ENCODE measurements around the gene RNPS1. TPM values are rescaled to one million over a fixed set of nuclear protein-coding genes. Genes with fewer than 3 reads are reported as not detected.

The RNPS1 gene
- total RNA-seq, 2 experiments from 2014 or later, result 212 to 220 TPM

- Mint-ChIP-seq H3K4me1 (peaks cover 18% of the 10 kb centered on the region), H3K36me3 (no peaks in the 10 kb centered on the region), H3K27ac (no peak overlapping the region), H3K9me3 (no peaks in the 10 kb centered on the region), H3K4me3 (peak overlapping the region; percentile 84), H3K27me3 (no peaks in the 10 kb centered on the region)
- ATAC-seq (ENCODE audit: low read depth), result no peak
- no peak for DNase-seq
- POLR2A ChIA-PET, result interaction anchor here (0.8 to 2.7 kb wide), 3 partner anchors 10 to 61 kb away, joined by 3 to 32 read pairs (median 4); partner anchors contain the start of genes MLST8 and TRAF7
Measured at GRCh38 chr16:2216330-2216729, 51.6 kb downstream of the RNPS1 start.

GRCh38 chr16:2214719-2214968 lies 53.3 kb downstream of the RNPS1 start, which contains the start of gene PGP:
TSS of gene PGP (minus strand) at chr16:2214840. CDS start at chr16:2214777, 63 bp downstream.
- Mint-ChIP-seq H3K4me3 (peak within 1 kb of the TSS; percentile 84), H3K4me1 (peaks cover 18% of the 10 kb centered on the region), H3K27me3 (no peaks in the 10 kb centered on the region), H3K27ac (peak within 1 kb of the TSS; percentile 82), H3K36me3 (peaks cover 2% of the 10 kb centered on the region), H3K9me3 (no peaks in the 10 kb centered on the region)
- POLR2A ChIA-PET, result interaction anchor here (0.5 to 2.7 kb wide), 13 partner anchors 9 to 358 kb away, joined by 3 to 32 read pairs (median 4); partner anchors contain the start of genes E4F1, ECI1, MLST8 and TRAF7
- peak; percentile 100 for DNase-seq
- peak; percentile 96 for ATAC-seq (ENCODE audit: low read depth)

DNA sequence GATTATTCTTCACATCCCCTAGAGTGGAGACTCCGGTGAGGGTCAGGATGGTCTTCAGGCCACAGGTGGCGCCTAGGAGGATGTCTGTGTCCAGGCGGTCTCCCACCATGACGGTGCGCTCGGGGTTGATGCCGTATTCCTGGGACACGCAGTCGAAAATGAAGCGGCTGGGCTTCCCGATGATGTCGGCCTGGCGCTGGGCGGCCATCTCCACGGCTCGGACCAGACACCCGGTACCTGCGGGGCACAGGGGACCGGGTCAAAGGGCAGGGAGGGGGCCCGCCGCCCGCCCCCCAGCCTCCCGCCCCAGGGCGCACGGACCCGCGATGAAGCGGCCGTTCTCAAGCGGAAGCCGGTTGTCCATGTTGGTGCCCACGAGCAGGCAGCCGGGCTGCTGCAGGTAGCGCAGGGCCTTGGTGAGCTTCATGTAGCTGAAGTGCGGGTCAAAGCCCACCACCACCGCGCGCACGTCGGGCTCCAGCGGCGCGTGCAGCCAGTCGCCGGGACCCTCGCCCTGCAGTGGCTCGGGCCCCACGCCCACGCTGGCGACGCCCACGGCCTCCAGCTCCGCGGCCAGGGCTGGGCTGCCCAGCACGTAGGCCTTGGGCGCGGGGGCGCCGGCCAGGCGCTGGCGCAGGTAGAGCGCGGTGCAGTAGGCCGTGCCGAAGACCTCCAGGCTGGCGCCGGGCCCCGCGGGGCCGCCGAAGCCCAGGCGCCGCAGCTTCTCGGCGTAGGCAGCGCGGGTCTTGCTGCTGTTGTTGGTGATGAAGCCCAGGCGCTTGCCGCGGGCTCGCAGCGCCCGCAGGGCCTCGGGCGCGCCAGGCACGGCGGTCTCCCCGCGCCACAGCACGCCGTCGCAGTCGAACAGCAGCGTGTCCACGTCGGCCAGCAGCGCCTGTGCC lies 53.9 kb downstream of the RNPS1 start:
- POLR2A ChIA-PET, result interaction anchor here (0.6 to 2.7 kb wide), 12 partner anchors 8 to 318 kb away, joined by 3 to 32 read pairs (median 4); partner anchors contain the start of genes E4F1, ECI1, MLST8 and MSRB1
- Mint-ChIP-seq H3K27me3 (no peaks in the 10 kb centered on the region), H3K4me1 (peaks cover 18% of the 10 kb centered on the region), H3K4me3 (peak overlapping the region; percentile 84), H3K27ac (peak overlapping the region; percentile 62), H3K9me3 (no peaks in the 10 kb centered on the region), H3K36me3 (peaks cover 2% of the 10 kb centered on the region)
- ATAC-seq (ENCODE audit: low read depth) (no peak), DNase-seq (no peak)

DNA sequence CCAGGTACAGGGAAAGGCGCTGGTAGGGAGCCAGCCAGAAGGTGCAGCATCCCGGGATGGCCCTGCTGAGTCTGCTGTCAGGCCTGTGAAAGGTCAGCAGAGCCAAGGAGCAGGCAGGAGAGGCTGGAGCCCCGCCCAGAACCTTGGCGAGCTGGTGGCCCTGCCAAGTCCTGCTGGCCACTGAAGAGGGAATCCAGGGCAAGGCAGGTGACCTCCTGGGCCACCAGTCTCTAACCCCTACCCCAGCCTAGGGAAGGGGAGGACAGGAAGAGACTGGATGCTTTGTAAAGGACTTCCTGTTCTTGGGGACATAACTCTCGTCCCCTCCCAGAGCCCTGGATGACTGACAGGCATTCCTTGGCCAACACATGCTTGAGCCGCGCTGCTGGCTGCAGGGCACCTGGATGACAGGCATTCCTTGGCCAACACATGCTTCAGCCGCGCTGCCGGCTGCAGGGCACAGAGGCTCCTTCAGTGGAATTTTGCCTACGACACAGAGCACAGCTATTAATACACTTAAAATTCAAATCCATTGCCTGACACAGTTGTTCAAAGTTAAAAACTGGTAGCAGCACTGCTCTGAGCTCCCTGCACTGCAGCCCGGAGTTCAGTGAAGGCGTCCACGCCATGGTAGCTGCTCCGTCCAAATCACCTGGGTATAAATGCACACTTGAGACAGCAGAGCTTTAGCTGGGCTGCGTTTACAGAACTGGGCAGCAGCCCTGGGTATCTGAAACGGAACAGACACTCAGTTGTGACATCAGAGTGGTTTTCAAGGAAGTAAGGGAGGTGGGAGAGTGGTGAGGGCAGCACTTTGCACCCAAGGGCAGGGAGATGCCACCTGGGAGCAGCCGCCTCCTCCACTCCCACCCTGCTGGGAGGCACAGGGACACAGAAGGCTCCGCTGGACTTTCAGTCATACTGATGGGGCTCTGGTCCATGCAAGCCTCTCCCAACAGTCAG lies 55.3 kb downstream of the RNPS1 start:
- Mint-ChIP-seq H3K36me3 (peaks cover 2% of the 10 kb centered on the region), H3K27me3 (no peaks in the 10 kb centered on the region), H3K27ac (no peak overlapping the region), H3K4me1 (peaks cover 20% of the 10 kb centered on the region), H3K4me3 (peak overlapping the region; percentile 84), H3K9me3 (no peaks in the 10 kb centered on the region)
- POLR2A ChIA-PET, result no interaction called here
- no peak for ATAC-seq (ENCODE audit: low read depth)
- DNase-seq, result no peak

GRCh38 chr16:2211923-2212347 lies 56.0 kb downstream of the RNPS1 start:
- POLR2A ChIA-PET, result no interaction called here
- Mint-ChIP-seq H3K9me3 (no peaks in the 10 kb centered on the region), H3K4me3 (no peak overlapping the region), H3K27me3 (no peaks in the 10 kb centered on the region), H3K27ac (no peak overlapping the region), H3K4me1 (peaks cover 24% of the 10 kb centered on the region), H3K36me3 (peaks cover 6% of the 10 kb centered on the region)
- ATAC-seq (ENCODE audit: low read depth), result no peak
- no peak for DNase-seq

DNA sequence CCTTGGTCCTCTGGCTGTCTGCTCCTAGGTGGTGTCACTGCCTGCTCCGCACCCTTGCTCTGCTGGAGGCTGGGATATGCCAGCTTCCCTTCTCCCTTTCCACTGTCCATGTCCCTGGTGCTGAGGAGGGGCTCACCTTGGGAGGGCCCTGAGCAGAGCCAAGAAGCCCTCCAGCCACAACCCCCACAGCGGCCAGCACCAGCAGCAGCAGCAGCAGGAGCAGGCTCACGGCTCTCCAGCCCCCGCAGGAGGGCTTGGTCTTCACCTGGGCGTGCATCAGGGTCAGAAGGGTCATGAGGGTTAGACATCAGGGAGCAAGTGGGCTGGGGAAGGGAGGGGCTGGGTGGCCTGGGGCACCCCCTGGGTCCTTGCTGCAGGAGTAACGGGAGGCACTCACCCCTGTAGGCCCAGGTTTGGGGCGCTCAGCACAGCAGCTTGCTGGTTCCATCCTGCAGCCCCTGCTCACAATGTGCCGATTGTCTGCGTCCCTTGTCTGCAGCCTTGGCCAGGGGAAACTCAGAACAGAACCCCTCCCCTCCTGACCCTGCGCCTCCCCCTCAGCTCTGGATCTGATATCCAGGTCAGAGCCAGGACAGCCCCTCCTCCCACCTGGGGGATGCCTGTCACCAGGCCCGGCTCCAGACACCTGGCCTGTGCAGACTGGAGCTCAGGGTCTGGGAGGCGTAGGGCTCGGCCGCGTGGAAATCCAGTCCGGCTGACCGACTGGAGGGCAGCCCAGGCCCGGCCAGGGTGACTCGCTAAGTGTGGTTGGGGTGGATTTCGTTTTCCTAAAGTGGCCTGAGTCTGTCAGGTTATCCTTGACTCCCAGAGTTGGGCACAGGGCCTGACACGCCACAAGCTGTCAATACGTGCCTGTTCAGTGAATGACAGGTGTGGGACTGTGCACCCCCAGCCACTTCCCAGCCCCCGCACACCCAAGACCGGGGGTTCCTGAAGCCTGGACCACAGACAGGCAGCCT lies 57.2 kb downstream of the RNPS1 start, which contains the start of gene BRICD5:
Gene BRICD5, minus strand, starts transcription at position 478 of the 980 bp plus-strand sequence. Its CDS starts 30 bp downstream, at position 448.
- no peak within 1 kb of the TSS for H3K4me3 Mint-ChIP-seq
- no peaks in the 10 kb centered on the region for H3K9me3 Mint-ChIP-seq
- no peaks in the 10 kb centered on the region for H3K27me3 Mint-ChIP-seq
- no peak within 1 kb of the TSS for H3K27ac Mint-ChIP-seq
- POLR2A ChIA-PET, result interaction anchor here (1.2 kb wide), 1 partner anchor 56 kb away, joined by 4 read pairs; the partner anchor contains the start of gene TRAF7
- ATAC-seq (ENCODE audit: low read depth) (no peak), DNase-seq (no peak)
- peaks cover 26% of the 10 kb centered on the region for H3K4me1 Mint-ChIP-seq
- peaks cover 8% of the 10 kb centered on the region for H3K36me3 Mint-ChIP-seq

DNA sequence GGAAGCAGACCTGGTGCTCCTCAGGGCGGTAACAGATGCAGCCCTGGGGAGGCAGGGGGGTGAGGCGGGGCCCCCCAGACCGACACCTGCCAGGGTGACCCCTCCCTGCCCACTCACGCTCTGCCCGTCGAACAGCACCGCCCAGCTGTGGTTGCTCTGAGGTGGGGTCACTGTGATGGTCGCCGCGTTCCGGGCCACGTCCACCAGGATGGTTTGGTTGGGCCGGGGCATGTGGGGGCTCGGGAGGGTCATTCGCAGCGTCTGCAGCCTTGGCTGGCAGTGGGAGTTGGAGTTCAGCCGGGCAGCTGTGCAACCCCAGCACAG lies 58.0 kb downstream of the RNPS1 start:
- Mint-ChIP-seq H3K4me1 (peaks cover 26% of the 10 kb centered on the region), H3K36me3 (peaks cover 8% of the 10 kb centered on the region), H3K27ac (no peak overlapping the region), H3K4me3 (no peak overlapping the region), H3K27me3 (no peaks in the 10 kb centered on the region), H3K9me3 (no peaks in the 10 kb centered on the region)
- no peak for ATAC-seq (ENCODE audit: low read depth)
- no peak for DNase-seq
- POLR2A ChIA-PET, result no interaction called here

DNA sequence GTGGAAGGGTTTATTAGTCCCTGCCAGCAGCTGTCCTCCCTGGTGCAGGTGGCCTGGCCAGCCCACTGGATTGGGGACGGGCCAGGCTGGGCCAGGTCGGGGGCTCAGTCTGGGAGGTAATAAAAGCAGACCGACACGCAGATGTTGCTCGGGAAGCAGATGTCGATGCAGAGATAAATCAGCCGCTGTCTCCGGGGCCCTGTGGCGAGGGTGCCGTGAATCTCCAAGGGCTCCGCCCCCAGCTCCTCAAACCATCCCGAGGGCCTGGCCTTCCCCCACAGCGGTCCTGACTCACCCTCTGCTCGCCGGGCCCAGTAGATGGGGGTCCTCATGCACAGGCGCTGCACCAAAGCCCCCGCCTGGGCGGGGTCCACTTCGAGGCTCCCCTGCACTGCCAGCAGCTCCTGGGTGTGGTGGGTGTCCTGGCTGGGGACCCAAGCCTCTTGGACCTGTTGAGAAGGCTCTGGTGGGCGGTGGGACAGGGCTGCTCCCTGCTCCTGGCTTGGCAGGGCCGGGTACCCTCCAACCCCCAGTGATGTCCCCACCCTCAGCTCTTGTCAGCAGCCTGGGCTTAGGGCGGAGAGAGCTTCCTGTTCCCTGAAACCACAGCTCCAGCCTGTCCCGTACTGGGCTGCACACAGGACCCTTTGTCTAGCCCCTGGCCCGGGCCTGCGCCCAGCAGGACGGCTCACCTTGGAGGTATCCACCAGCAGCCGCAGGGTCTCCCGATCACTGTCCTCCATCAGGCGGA lies 58.5 kb downstream of the RNPS1 start:
- H3K27me3 Mint-ChIP-seq, result no peaks in the 10 kb centered on the region
- POLR2A ChIA-PET, result no interaction called here
- no peaks in the 10 kb centered on the region for H3K9me3 Mint-ChIP-seq
- no peak overlapping the region for H3K4me3 Mint-ChIP-seq
- ATAC-seq (ENCODE audit: low read depth), result no peak
- peaks cover 30% of the 10 kb centered on the region for H3K4me1 Mint-ChIP-seq
- H3K27ac Mint-ChIP-seq, result no peak overlapping the region
- H3K36me3 Mint-ChIP-seq, result peaks cover 8% of the 10 kb centered on the region
- DNase-seq, result no peak

DNA sequence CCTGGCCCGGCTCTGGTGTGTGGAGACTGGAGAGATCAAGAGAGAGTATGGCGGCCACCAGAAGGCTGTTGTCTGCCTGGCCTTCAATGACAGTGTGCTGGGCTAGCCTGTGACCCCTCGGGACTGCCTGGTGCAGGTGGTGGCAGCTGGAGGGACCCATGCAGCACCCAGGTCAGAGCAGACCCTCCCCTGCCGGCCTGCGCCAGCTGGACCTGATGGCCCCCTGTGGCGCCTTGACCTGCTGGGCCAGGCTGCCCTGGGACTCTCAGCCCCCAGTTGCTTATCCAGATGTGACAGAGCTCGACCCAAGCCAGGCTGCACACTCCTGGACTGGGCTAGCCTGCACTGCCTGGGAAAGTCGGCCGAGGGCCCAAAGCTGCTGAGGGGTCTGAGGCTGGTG lies 59.2 kb downstream of the RNPS1 start:
- Mint-ChIP-seq H3K27ac (no peak overlapping the region), H3K4me3 (no peak overlapping the region), H3K4me1 (peaks cover 32% of the 10 kb centered on the region), H3K36me3 (peaks cover 8% of the 10 kb centered on the region), H3K9me3 (no peaks in the 10 kb centered on the region), H3K27me3 (no peaks in the 10 kb centered on the region)
- ATAC-seq (ENCODE audit: low read depth), result no peak
- POLR2A ChIA-PET, result no interaction called here
- DNase-seq, result no peak

- ATAC-seq (ENCODE audit: low read depth) (no peak), DNase-seq (no peak)
- H3K4me3 Mint-ChIP-seq, result no peak overlapping the region
- no peak overlapping the region for H3K27ac Mint-ChIP-seq
- no peaks in the 10 kb centered on the region for H3K27me3 Mint-ChIP-seq
- H3K4me1 Mint-ChIP-seq, result peaks cover 28% of the 10 kb centered on the region
- POLR2A ChIA-PET, result no interaction called here
- peaks cover 8% of the 10 kb centered on the region for H3K36me3 Mint-ChIP-seq
- H3K9me3 Mint-ChIP-seq, result no peaks in the 10 kb centered on the region
Measured at GRCh38 chr16:2208308-2208707, 59.6 kb downstream of the RNPS1 start.

GRCh38 chr16:2207872-2208271 lies 60.1 kb downstream of the RNPS1 start:
- Mint-ChIP-seq H3K27ac (peak overlapping the region; percentile 73), H3K27me3 (no peaks in the 10 kb centered on the region), H3K4me3 (peak overlapping the region; percentile 59), H3K36me3 (peaks cover 8% of the 10 kb centered on the region), H3K4me1 (peaks cover 23% of the 10 kb centered on the region), H3K9me3 (no peaks in the 10 kb centered on the region)
- ATAC-seq (ENCODE audit: low read depth) (no peak), DNase-seq (no peak)
- POLR2A ChIA-PET, result interaction anchor here (0.5 kb wide), 1 partner anchor 13 kb away, joined by 4 read pairs; no protein-coding TSS in a partner anchor
